MM.1S (cell line): ENCODE results near the gene JAKMIP3.

Experiments used
- EZH2 ChIP-seq: fragments of 300-600 bp; sonication (generic); optimal IDR thresholded peaks from 2 replicates; pipeline ENCODE3; 2017; ENCODE audit warnings: low read depth, mild to moderate bottlenecking, antibody characterized with exemption, low read length, mixed read lengths
- EZH2phosphoT487 ChIP-seq: fragments of 300-600 bp; sonication (generic); IDR thresholded peaks from 2 replicates; pipeline ENCODE4 v1.6.1; 2018; ENCODE audit warnings: antibody characterized with exemption, low read length
- TF ChIP-seq, protein P1 (sequence below): fragments of 300-600 bp; sonication (generic); IDR thresholded peaks from 2 replicates; pipeline ENCODE4 v1.5.1; 2016; ENCODE audit warnings: antibody characterized with exemption, low read length, mixed read lengths

DNA sequence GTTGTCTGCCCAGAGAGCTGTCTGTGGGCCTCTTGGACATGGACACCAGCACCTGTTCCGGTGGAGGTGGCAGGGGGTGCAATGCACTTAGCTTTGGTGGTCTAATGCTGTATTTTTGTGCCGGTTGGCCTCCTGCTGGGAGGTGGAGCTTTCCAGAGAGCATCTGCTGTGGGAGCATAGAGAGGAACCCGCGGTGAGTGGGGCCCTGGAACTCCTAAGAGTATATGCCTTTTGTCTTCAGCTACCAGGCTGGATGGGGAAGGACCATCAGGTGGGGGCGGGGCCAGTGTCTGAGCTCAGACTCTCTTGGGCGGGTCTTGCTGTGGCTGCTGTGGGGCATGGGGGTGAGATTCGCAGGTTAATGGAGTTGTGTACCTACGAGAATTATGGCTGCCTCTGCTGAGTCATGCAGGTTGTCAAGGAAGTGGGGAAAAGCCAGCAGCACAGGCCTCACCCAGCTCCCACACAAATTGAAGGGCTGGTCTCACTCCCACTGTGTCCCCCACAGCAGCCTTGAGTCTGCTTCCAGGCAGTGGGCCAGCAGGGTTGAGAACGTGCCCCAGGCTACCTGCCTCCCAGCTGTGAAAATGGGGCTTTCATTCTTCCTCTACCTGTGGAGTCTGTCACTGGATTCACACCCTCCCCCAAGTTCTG, 29.0 kb downstream of the JAKMIP3 start:
- TF ChIP-seq, protein P1, sequence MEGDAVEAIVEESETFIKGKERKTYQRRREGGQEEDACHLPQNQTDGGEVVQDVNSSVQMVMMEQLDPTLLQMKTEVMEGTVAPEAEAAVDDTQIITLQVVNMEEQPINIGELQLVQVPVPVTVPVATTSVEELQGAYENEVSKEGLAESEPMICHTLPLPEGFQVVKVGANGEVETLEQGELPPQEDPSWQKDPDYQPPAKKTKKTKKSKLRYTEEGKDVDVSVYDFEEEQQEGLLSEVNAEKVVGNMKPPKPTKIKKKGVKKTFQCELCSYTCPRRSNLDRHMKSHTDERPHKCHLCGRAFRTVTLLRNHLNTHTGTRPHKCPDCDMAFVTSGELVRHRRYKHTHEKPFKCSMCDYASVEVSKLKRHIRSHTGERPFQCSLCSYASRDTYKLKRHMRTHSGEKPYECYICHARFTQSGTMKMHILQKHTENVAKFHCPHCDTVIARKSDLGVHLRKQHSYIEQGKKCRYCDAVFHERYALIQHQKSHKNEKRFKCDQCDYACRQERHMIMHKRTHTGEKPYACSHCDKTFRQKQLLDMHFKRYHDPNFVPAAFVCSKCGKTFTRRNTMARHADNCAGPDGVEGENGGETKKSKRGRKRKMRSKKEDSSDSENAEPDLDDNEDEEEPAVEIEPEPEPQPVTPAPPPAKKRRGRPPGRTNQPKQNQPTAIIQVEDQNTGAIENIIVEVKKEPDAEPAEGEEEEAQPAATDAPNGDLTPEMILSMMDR: no peak
- TF ChIP-seq EZH2 (no peak), EZH2phosphoT487 (no peak)
